ENCODE results near the gene TESK2.

TESK2 gene

GRCh38 chr1:45508295-45509151 lies 17.6 kb upstream of the TESK2 start:
- peak; percentile 7 for TF ChIP-seq CTCF (IDR thresholded peaks at IDR 0.05; ENCODE audit: low read depth, low read length, missing control alignments)

GRCh38 chr1:45507893-45508292 lies 16.9 kb upstream of the TESK2 start:
- no peak for DNase-seq (ENCODE audit: low read depth)
- TF ChIP-seq CTCF (IDR thresholded peaks at IDR 0.05; ENCODE audit: low read depth, low read length, missing control alignments): no peak
- no peak overlapping the region for H3K4me3 ChIP-seq (ENCODE audit: low read depth, low read length)
- in situ Hi-C loops (cut with HindIII; ENCODE audit: low sequenced_read_pairs): no loop called here

More at GRCh38 chr1:45508295-45509151, 17.6 kb upstream of the TESK2 start:
- in situ Hi-C loops (cut with HindIII; ENCODE audit: low sequenced_read_pairs): no loop called here
- no peak for DNase-seq (ENCODE audit: low read depth)
- H3K4me3 ChIP-seq (ENCODE audit: low read depth, low read length): no peak overlapping the region

- no peak for TF ChIP-seq CTCF (IDR thresholded peaks at IDR 0.05; ENCODE audit: low read depth, low read length, missing control alignments)
- DNase-seq (ENCODE audit: low read depth): no peak
- H3K4me3 ChIP-seq (ENCODE audit: low read depth, low read length): no peak overlapping the region
- in situ Hi-C loops (cut with HindIII; ENCODE audit: low sequenced_read_pairs): no loop called here
Measured at GRCh38 chr1:45507195-45507594, 16.2 kb upstream of the TESK2 start.

- in situ Hi-C loops (cut with HindIII; ENCODE audit: low sequenced_read_pairs): no loop called here
- DNase-seq (ENCODE audit: low read depth): no peak
- TF ChIP-seq CTCF (IDR thresholded peaks at IDR 0.05; ENCODE audit: low read depth, low read length, missing control alignments): no peak
- H3K4me3 ChIP-seq (ENCODE audit: low read depth, low read length): no peak overlapping the region
Measured at GRCh38 chr1:45503462-45504360, 12.7 kb upstream of the TESK2 start.

GRCh38 chr1:45501505-45501859 lies 10.5 kb upstream of the TESK2 start:
- no peak for DNase-seq (ENCODE audit: low read depth)
- TF ChIP-seq CTCF (IDR thresholded peaks at IDR 0.05; ENCODE audit: low read depth, low read length, missing control alignments): no peak
- H3K4me3 ChIP-seq (ENCODE audit: low read depth, low read length): no peak overlapping the region
- in situ Hi-C loops (cut with HindIII; ENCODE audit: low sequenced_read_pairs): no loop called here

- no peak for TF ChIP-seq CTCF (IDR thresholded peaks at IDR 0.05; ENCODE audit: low read depth, low read length, missing control alignments)
- H3K4me3 ChIP-seq (ENCODE audit: low read depth, low read length): peak overlapping the region; percentile 67
- in situ Hi-C loops (cut with HindIII; ENCODE audit: low sequenced_read_pairs): no loop called here
- DNase-seq (ENCODE audit: low read depth): no peak
Measured at GRCh38 chr1:45499415-45499769, 8.4 kb upstream of the TESK2 start.

Data from astrocyte of the cerebellum (primary cell).